ENCODE measurements around the gene MSI1. TPM values are rescaled to one million over a fixed set of nuclear protein-coding genes. Genes with fewer than 3 reads are reported as not detected.

MSI1 gene
- total and polyA plus RNA-seq, 2 donors (not counting 1 experiment from before 2014, with no cell fraction given) = not detected

DNA sequence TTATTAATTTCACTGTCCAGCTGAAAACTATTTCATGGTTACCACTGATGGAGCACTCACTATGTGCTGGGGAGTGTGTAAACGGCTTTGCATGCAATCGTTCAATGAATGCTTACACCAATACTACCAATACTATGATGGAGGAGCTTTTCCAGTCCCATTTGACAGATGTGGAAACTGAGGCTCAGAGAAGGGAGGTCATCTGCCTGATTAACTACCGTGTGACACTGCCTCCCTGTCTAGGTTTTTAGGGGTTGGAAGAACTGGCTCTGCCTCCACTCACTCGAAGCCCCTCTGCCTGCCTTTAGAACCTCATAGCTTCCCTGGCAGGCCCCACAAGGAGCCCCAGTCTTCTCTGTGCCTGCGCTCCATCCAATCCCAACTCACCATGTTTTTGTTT is 11.9 kb downstream of the MSI1 start:
- Histone ChIP-seq H3K79me2 (ENCODE audit: control insufficient read depth, insufficient read depth, low read length) (no peaks in the 10 kb centered on the region), H3K4me2 (ENCODE audit: extremely low read depth, insufficient read depth, low read length) (no peak overlapping the region), H3K36me3 (ENCODE audit: control insufficient read depth, insufficient read depth, low read length) (no peaks in the 10 kb centered on the region), H3K4me1 (ENCODE audit: control insufficient read depth, extremely low read depth, insufficient read depth, low read length) (no peaks in the 10 kb centered on the region), H3K9me3 (ENCODE audit: control insufficient read depth, insufficient read depth, low read depth, low read length) (no peaks in the 10 kb centered on the region), H3K27ac (ENCODE audit: insufficient read depth, low read length) (no peak overlapping the region), H3K4me3 (replicated peaks in 1 of 4; ENCODE audit: control extremely low read depth in 1 of 4, insufficient read depth in 1 of 4, low read depth in 3 of 4, low read length in 4 of 4) (no peak overlapping the region), H3K27me3 (ENCODE audit: control insufficient read depth, insufficient read depth, low read length) (no peaks in the 10 kb centered on the region), H3K9ac (ENCODE audit: insufficient read depth, low read length) (no peak overlapping the region), H4K20me1 (ENCODE audit: control insufficient read depth, extremely low read depth, insufficient read depth, low read length) (no peaks in the 10 kb centered on the region), H2AFZ (ENCODE audit: low read length) (no peak overlapping the region)
- no peak for DNase-seq (ENCODE audit: low read depth in 2 of 2)
- no peak for TF ChIP-seq EZH2 (IDR thresholded peaks at IDR 0.05; ENCODE audit: low read length, missing control alignments)

DNA sequence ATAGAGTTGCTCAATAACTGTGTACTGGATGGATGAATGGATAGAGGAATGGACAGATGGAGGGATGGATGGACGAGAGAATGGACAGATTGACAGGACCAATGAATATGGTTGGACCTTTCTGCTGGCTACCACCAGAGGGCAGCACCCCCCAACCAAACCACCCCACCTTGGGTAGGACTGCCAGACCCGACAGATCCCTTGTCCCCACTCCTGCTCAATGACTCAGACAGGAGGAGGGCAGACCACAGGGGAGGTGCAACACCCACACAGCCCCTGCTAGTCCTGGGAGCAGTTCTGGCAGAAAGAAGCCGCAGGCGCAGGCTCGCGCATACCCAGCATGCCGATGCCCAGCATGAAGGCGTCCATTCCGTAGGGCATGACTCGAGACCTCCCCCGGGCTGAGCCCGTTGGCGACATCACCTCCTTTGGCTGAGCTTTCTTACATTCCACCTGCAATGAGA is 12.4 kb downstream of the MSI1 start:
- Histone ChIP-seq H3K27me3 (ENCODE audit: control insufficient read depth, insufficient read depth, low read length) (no peaks in the 10 kb centered on the region), H3K36me3 (ENCODE audit: control insufficient read depth, insufficient read depth, low read length) (no peaks in the 10 kb centered on the region)

DNA sequence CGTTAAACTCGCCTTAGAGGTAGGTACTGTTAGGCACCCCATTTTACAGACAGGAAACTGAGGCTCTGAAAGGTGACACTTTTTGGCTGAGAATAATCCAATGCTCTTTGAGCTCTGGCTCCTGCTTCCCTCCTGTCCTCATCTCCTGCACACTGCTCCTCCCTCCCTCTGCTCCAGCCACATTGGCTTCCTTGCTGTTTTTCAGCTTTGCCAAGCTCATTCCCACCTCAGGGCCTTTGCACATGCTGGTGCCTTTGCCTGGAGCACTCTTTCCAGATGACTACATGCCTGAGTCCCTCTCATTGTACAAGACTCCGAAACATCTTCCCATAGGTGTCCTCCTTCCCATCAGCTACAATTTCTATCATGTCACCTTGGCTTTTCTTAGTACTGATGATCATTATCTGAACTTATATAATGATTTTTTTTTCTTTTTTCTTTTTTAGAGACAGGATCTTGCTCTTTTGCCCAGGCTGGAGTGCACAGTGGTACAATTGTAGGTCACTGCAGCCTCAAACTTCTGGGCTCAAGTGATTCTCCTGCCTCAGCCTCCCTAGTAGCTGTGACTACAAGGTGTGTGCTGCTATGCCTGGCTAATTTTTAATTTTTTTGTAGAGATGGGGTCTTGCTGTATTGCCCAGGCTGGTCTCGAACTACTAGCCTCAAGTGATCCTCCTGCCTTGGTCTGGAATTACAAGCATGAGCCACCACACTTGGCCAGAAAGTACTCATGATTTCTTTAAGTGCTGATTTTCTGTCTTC is 15.2 kb downstream of the MSI1 start:
- H2AFZ ChIP-seq (ENCODE audit: low read length) = no peak overlapping the region
- DNase-seq (ENCODE audit: low read depth in 2 of 2) = no peak
- H4K20me1 ChIP-seq (ENCODE audit: control insufficient read depth, extremely low read depth, insufficient read depth, low read length) = no peaks in the 10 kb centered on the region

More for the DNA sequence above, 12.4 kb downstream of the MSI1 start:
- Histone ChIP-seq H3K27ac (ENCODE audit: insufficient read depth, low read length) (no peak overlapping the region), H4K20me1 (ENCODE audit: control insufficient read depth, extremely low read depth, insufficient read depth, low read length) (no peaks in the 10 kb centered on the region), H3K4me2 (ENCODE audit: extremely low read depth, insufficient read depth, low read length) (no peak overlapping the region), H3K9me3 (ENCODE audit: control insufficient read depth, insufficient read depth, low read depth, low read length) (no peaks in the 10 kb centered on the region), H3K4me1 (ENCODE audit: control insufficient read depth, extremely low read depth, insufficient read depth, low read length) (no peaks in the 10 kb centered on the region), H3K9ac (ENCODE audit: insufficient read depth, low read length) (no peak overlapping the region), H3K4me3 (replicated peaks in 1 of 4; ENCODE audit: control extremely low read depth in 1 of 4, insufficient read depth in 1 of 4, low read depth in 3 of 4, low read length in 4 of 4) (no peak overlapping the region), H2AFZ (ENCODE audit: low read length) (no peak overlapping the region), H3K79me2 (ENCODE audit: control insufficient read depth, insufficient read depth, low read length) (no peaks in the 10 kb centered on the region)
- peak; percentile 80 to 97 for DNase-seq (ENCODE audit: low read depth in 2 of 2)
- TF ChIP-seq, protein P1, sequence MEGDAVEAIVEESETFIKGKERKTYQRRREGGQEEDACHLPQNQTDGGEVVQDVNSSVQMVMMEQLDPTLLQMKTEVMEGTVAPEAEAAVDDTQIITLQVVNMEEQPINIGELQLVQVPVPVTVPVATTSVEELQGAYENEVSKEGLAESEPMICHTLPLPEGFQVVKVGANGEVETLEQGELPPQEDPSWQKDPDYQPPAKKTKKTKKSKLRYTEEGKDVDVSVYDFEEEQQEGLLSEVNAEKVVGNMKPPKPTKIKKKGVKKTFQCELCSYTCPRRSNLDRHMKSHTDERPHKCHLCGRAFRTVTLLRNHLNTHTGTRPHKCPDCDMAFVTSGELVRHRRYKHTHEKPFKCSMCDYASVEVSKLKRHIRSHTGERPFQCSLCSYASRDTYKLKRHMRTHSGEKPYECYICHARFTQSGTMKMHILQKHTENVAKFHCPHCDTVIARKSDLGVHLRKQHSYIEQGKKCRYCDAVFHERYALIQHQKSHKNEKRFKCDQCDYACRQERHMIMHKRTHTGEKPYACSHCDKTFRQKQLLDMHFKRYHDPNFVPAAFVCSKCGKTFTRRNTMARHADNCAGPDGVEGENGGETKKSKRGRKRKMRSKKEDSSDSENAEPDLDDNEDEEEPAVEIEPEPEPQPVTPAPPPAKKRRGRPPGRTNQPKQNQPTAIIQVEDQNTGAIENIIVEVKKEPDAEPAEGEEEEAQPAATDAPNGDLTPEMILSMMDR (conservative IDR thresholded peaks at IDR 0.05 in 1 of 2, IDR thresholded peaks at IDR 0.05 in 1 of 2; ENCODE audit: low read depth in 1 of 2, low read length in 2 of 2) = peak; percentile 87 to 88
- no peak for TF ChIP-seq EZH2 (IDR thresholded peaks at IDR 0.05; ENCODE audit: low read length, missing control alignments)

More for the DNA sequence above, 15.2 kb downstream of the MSI1 start:
- Histone ChIP-seq H3K4me2 (ENCODE audit: extremely low read depth, insufficient read depth, low read length) (no peak overlapping the region), H3K79me2 (ENCODE audit: control insufficient read depth, insufficient read depth, low read length) (no peaks in the 10 kb centered on the region), H3K4me3 (replicated peaks in 1 of 4; ENCODE audit: control extremely low read depth in 1 of 4, insufficient read depth in 1 of 4, low read depth in 3 of 4, low read length in 4 of 4) (no peak overlapping the region), H3K36me3 (ENCODE audit: control insufficient read depth, insufficient read depth, low read length) (no peaks in the 10 kb centered on the region), H3K27me3 (ENCODE audit: control insufficient read depth, insufficient read depth, low read length) (no peaks in the 10 kb centered on the region), H3K9ac (ENCODE audit: insufficient read depth, low read length) (no peak overlapping the region), H3K9me3 (ENCODE audit: control insufficient read depth, insufficient read depth, low read depth, low read length) (no peaks in the 10 kb centered on the region), H3K27ac (ENCODE audit: insufficient read depth, low read length) (no peak overlapping the region), H3K4me1 (ENCODE audit: control insufficient read depth, extremely low read depth, insufficient read depth, low read length) (no peaks in the 10 kb centered on the region)
- no peak for TF ChIP-seq EZH2 (IDR thresholded peaks at IDR 0.05; ENCODE audit: low read length, missing control alignments)
- TF ChIP-seq, protein P1 (conservative IDR thresholded peaks at IDR 0.05 in 1 of 2, IDR thresholded peaks at IDR 0.05 in 1 of 2; ENCODE audit: low read depth in 1 of 2, low read length in 2 of 2) = no peak
